ENCODE data around the gene TMEM209. TPM values are rescaled to one million over a fixed set of nuclear protein-coding genes. Genes with fewer than 3 reads are reported as not detected.
"Not testable (repeated sequence)": the region's sequence is repeated elsewhere in the genome, so short reads cannot be mapped to it uniquely, and the experiment has no call there.

The TMEM209 gene
- 10 to 100 TPM; 39.9 to 47.0 TPM for total RNA-seq

- H3K4me3 Mint-ChIP-seq: peak within 1 kb of the TSS; percentile 99
- H3K4me1 Mint-ChIP-seq: peaks cover 21% of the 10 kb centered on the region
- H3K27me3 Mint-ChIP-seq: no peaks in the 10 kb centered on the region
- peak within 1 kb of the TSS; percentile 99 for H3K27ac Mint-ChIP-seq
- ATAC-seq (replicated peaks): peak; percentile 98
- H3K36me3 Mint-ChIP-seq (ENCODE audit: low read depth): peaks cover 49% of the 10 kb centered on the region
- no peaks in the 10 kb centered on the region for H3K9me3 Mint-ChIP-seq
Observed at GRCh38 chr7:130205084-130205947, at the start of gene TMEM209. Gene TMEM209, minus strand, starts transcription at chr7:130205406. Its CDS starts 31 bp downstream, at chr7:130205375.

GRCh38 chr7:130254555-130254954 lies 49.3 kb upstream of the TMEM209 start:
- H3K9me3 Mint-ChIP-seq: peaks cover 3% of the 10 kb centered on the region
- H3K4me3 Mint-ChIP-seq: no peak overlapping the region
- peaks cover 6% of the 10 kb centered on the region for H3K27me3 Mint-ChIP-seq
- H3K36me3 Mint-ChIP-seq (ENCODE audit: low read depth): no peaks in the 10 kb centered on the region
- H3K27ac Mint-ChIP-seq: no peak overlapping the region
- H3K4me1 Mint-ChIP-seq: no peaks in the 10 kb centered on the region
- no peak for ATAC-seq (replicated peaks)

- not testable (repeated sequence) for ATAC-seq (replicated peaks); H3K4me3 Mint-ChIP-seq; H3K36me3 Mint-ChIP-seq (ENCODE audit: low read depth); H3K4me1 Mint-ChIP-seq; H3K9me3 Mint-ChIP-seq; H3K27ac Mint-ChIP-seq; H3K27me3 Mint-ChIP-seq
Observed at GRCh38 chr7:130249626-130250025, 44.4 kb upstream of the TMEM209 start.

- not testable (repeated sequence) for H3K4me3 Mint-ChIP-seq; H3K9me3 Mint-ChIP-seq; H3K36me3 Mint-ChIP-seq (ENCODE audit: low read depth); ATAC-seq (replicated peaks); H3K27ac Mint-ChIP-seq; H3K4me1 Mint-ChIP-seq
- peaks cover 12% of the 10 kb centered on the region for H3K27me3 Mint-ChIP-seq
Observed at GRCh38 chr7:130248842-130249241, 43.6 kb upstream of the TMEM209 start.

GRCh38 chr7:130246491-130246890 lies 41.3 kb upstream of the TMEM209 start:
- not testable (repeated sequence) for H3K27me3 Mint-ChIP-seq; H3K36me3 Mint-ChIP-seq (ENCODE audit: low read depth); H3K27ac Mint-ChIP-seq; H3K4me3 Mint-ChIP-seq; ATAC-seq (replicated peaks); H3K9me3 Mint-ChIP-seq
- peaks cover 12% of the 10 kb centered on the region for H3K4me1 Mint-ChIP-seq

GRCh38 chr7:130243486-130243885 lies 38.3 kb upstream of the TMEM209 start:
- not testable (repeated sequence) for H3K27me3 Mint-ChIP-seq; H3K9me3 Mint-ChIP-seq; H3K4me3 Mint-ChIP-seq; H3K36me3 Mint-ChIP-seq (ENCODE audit: low read depth); ATAC-seq (replicated peaks)
- peak overlapping the region; percentile 13 for H3K27ac Mint-ChIP-seq
- peaks cover 12% of the 10 kb centered on the region for H3K4me1 Mint-ChIP-seq

- H3K4me3 Mint-ChIP-seq: peak overlapping the region; percentile 30
- peaks cover 12% of the 10 kb centered on the region for H3K4me1 Mint-ChIP-seq
- H3K9me3 Mint-ChIP-seq: no peaks in the 10 kb centered on the region
- peak; percentile 95 for ATAC-seq (replicated peaks)
- H3K36me3 Mint-ChIP-seq (ENCODE audit: low read depth): no peaks in the 10 kb centered on the region
- H3K27ac Mint-ChIP-seq: peak overlapping the region; percentile 79
- H3K27me3 Mint-ChIP-seq: peaks cover 5% of the 10 kb centered on the region
Observed at GRCh38 chr7:130242198-130243014, 37.2 kb upstream of the TMEM209 start.

- ATAC-seq (replicated peaks): no peak
- Mint-ChIP-seq H3K27ac (no peak overlapping the region), H3K9me3 (no peaks in the 10 kb centered on the region), H3K27me3 (peaks cover 18% of the 10 kb centered on the region), H3K36me3 (ENCODE audit: low read depth) (no peaks in the 10 kb centered on the region), H3K4me1 (peaks cover 12% of the 10 kb centered on the region), H3K4me3 (no peak overlapping the region)
Observed at GRCh38 chr7:130240240-130240639, 35.0 kb upstream of the TMEM209 start.

GRCh38 chr7:130236361-130236760 lies 31.2 kb upstream of the TMEM209 start:
- ATAC-seq (replicated peaks); H3K36me3 Mint-ChIP-seq (ENCODE audit: low read depth); H3K4me3 Mint-ChIP-seq; H3K9me3 Mint-ChIP-seq; H3K4me1 Mint-ChIP-seq; H3K27ac Mint-ChIP-seq: not testable (repeated sequence)
- peaks cover 20% of the 10 kb centered on the region for H3K27me3 Mint-ChIP-seq

- no peak overlapping the region for H3K27ac Mint-ChIP-seq
- no peak for ATAC-seq (replicated peaks)
Observed at GRCh38 chr7:130234078-130234477, 28.9 kb upstream of the TMEM209 start.

GRCh38 chr7:130232209-130232608 lies 27.0 kb upstream of the TMEM209 start:
- peaks cover 20% of the 10 kb centered on the region for H3K27me3 Mint-ChIP-seq
- no peaks in the 10 kb centered on the region for H3K4me1 Mint-ChIP-seq
- no peaks in the 10 kb centered on the region for H3K9me3 Mint-ChIP-seq
- H3K36me3 Mint-ChIP-seq (ENCODE audit: low read depth): no peaks in the 10 kb centered on the region
- no peak overlapping the region for H3K27ac Mint-ChIP-seq
- no peak overlapping the region for H3K4me3 Mint-ChIP-seq
- ATAC-seq (replicated peaks): no peak

More at GRCh38 chr7:130234078-130234477, 28.9 kb upstream of the TMEM209 start:
- Mint-ChIP-seq H3K4me3 (no peak overlapping the region), H3K27me3 (peaks cover 20% of the 10 kb centered on the region), H3K36me3 (ENCODE audit: low read depth) (no peaks in the 10 kb centered on the region), H3K9me3 (no peaks in the 10 kb centered on the region), H3K4me1 (no peaks in the 10 kb centered on the region)

- Mint-ChIP-seq H3K27me3 (peaks cover 16% of the 10 kb centered on the region), H3K36me3 (ENCODE audit: low read depth) (no peaks in the 10 kb centered on the region), H3K27ac (no peak overlapping the region), H3K9me3 (no peaks in the 10 kb centered on the region), H3K4me1 (no peaks in the 10 kb centered on the region), H3K4me3 (no peak overlapping the region)
- ATAC-seq (replicated peaks): no peak
Observed at GRCh38 chr7:130231792-130232191, 26.6 kb upstream of the TMEM209 start.

GRCh38 chr7:130229981-130230380 lies 24.8 kb upstream of the TMEM209 start:
- H3K36me3 Mint-ChIP-seq (ENCODE audit: low read depth); H3K27ac Mint-ChIP-seq; H3K4me1 Mint-ChIP-seq; H3K9me3 Mint-ChIP-seq; ATAC-seq (replicated peaks); H3K27me3 Mint-ChIP-seq; H3K4me3 Mint-ChIP-seq: not testable (repeated sequence)

GRCh38 chr7:130228840-130229502 lies 23.8 kb upstream of the TMEM209 start:
- H3K27ac Mint-ChIP-seq: no peak overlapping the region
- no peaks in the 10 kb centered on the region for H3K27me3 Mint-ChIP-seq
- no peaks in the 10 kb centered on the region for H3K9me3 Mint-ChIP-seq
- no peaks in the 10 kb centered on the region for H3K4me1 Mint-ChIP-seq
- no peak overlapping the region for H3K4me3 Mint-ChIP-seq
- no peaks in the 10 kb centered on the region for H3K36me3 Mint-ChIP-seq (ENCODE audit: low read depth)
- no peak for ATAC-seq (replicated peaks)
